GM18907 (cell line): ENCODE results near the gene TGIF2.
"Not testable (repeated sequence)": the region's sequence is repeated elsewhere in the genome, so short reads cannot be mapped to it uniquely, and the experiment has no call there.

Experiments used
- ATAC-seq: cut with Tn5 transposase; IDR thresholded peaks from one replicate; pipeline ENCODE4 v1.9.1; 2021; ENCODE audit warnings: mild to moderate bottlenecking, moderate library complexity; ENCODE audit not compliant: unreplicated experiment

The TGIF2 gene

GRCh38 chr20:36576081-36576445 lies 2.7 kb downstream of the TGIF2 start:
- ATAC-seq, result no peak

GRCh38 chr20:36578356-36579041 lies 5.1 kb downstream of the TGIF2 start:
- ATAC-seq, result no peak

GRCh38 chr20:36579996-36580545 lies 6.7 kb downstream of the TGIF2 start:
- no peak for ATAC-seq

- no peak for ATAC-seq
Measured at GRCh38 chr20:36582322-36582721, 8.9 kb downstream of the TGIF2 start.

DNA sequence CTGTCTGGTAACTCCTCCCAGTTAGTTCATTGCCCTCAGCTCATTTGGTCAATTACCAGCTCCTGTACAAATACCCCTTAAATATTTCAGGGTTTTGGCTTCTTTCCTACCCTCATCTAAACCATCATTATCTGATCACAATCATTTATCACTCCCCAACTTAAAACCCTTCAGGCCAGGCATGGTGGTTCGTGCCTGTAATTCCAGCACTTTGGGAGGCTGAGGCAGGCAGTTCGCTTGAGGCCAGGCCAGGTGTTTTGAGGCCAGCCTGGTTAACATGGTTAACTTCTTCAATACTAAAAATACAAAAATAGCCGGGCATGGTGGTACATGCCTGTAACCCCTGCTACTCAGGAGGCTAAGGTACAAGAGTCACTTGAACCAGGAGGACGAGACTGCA lies 9.4 kb downstream of the TGIF2 start:
- no peak for ATAC-seq

DNA sequence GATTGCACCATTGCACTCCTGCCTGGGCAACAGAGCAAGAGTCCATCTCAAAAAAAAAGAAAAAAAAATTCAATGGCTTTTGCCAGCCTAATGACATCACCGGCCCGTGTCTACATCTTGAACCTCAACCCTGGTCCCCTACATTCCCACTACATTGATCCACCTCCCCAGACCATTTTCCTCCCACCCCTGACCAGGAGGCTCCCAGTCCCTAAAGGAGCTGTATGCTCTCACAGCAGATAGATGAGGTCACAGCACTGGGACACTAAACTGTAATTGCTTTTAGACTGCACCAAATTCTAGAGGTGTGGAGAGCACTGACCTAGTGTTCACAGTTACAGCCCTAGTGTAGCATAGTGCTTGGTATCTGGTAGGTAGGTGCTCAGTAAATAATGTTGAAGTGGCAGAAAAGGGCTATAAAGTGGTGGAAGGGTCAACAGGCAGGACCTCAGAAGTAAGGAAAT lies 10.7 kb downstream of the TGIF2 start:
- ATAC-seq, result no peak

DNA sequence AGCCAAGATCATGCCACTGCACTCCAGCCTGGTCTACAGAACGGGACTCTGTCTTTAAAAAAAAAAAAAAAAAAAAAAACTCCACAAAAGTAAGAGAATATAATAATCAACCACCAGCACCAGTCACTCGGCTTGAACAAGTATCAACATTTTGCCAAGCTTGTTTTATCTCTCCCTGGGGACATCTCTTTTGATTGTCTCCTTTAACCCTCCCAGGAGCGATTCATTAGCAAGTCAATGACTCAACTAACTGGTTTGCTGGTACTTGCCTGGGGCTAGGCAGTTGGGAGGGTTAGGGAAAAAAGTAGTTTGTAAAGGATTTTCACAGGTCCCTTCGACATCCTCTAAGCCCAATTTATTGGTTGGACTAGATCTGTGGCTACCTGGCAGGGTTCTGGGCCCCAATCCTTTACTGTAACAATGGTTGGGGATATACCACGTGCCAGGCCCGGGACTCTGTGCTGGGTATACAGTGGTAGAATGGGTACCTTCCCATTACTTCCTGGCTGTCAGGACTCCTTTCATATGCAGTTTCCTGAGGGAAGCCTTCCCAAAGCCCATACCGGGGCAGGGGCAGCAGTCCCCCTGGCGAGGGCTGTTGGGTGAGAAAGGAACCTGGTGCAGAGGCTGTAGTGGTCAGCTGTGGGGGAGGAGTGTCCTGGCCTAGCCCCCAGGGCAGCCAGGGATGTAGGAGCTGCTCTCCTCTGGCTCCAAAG lies 12.2 kb downstream of the TGIF2 start:
- ATAC-seq, result no peak

- ATAC-seq, result no peak
Measured at GRCh38 chr20:36587388-36588070, 14.1 kb downstream of the TGIF2 start.

DNA sequence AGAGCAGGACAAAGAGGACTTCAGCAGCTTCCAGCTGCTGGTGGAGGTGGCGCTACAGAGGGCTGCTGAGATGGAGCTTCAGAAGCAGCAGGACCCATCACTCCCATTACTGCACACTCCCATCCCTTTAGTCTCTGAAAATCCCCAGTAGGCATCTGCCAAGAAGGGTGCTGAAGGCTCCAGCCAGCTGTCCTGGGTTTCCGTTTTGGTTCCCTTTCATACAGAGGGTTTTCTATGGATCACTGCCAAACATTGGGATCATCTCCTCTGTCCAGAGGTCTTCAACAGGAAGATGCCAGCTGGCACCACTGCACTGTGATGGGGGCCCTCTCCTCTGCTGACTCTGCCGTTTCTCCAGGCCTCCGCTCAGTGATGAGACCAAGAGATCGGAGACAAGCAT lies 17.9 kb downstream of the TGIF2 start:
- no peak for ATAC-seq

GRCh38 chr20:36591854-36592641 lies 18.7 kb downstream of the TGIF2 start:
- ATAC-seq, result no peak

DNA sequence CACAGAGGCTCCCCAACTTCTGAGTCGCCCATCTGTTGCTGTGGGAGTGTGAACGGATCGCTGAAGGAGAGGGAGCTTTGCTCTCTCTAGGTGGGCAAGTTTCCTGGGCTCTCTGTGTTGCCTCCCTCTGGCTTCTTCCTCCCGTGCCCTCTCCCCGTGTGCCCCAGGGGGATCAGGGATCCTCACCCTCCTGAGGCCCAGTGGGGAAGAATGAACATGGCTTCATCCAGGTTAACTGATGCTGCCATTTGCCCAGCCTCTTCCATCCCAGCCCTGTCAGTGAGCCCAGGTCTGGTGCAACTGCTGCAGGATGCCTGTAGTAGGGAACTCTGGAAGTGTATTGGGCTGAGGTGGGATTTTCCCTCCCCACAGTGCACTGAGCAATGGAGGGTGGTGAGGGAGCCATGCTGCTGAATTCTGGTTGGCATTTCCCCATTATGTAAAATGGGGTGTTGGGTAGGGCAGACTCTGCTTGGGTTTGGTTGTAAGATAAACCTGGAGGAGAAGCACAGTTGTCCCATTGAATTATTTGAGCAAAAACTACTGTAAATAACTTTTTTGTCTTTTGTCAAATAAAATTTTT lies 20.0 kb downstream of the TGIF2 start:
- no peak for ATAC-seq

- no peak for ATAC-seq
Measured at GRCh38 chr20:36599912-36600345, 26.5 kb downstream of the TGIF2 start.

DNA sequence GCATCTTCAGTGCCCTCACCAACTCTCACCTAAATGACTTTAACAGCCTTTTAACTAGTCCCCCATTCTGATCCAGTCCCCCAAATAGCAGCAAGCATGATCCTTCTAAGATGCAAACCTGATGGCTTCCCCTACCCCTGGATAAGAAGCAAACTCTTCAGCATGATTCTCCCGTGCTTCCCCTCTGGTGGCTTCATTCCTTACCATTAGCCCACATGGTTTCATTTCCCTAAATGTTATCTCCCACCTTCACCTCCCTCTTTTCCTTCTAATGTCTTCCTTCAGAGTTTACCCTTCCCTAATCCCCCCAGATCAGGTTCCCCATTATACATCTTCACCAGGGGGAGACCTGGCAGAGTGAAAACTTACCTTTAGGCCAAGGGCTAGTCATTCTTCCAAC lies 28.1 kb downstream of the TGIF2 start:
- ATAC-seq, result no peak

DNA sequence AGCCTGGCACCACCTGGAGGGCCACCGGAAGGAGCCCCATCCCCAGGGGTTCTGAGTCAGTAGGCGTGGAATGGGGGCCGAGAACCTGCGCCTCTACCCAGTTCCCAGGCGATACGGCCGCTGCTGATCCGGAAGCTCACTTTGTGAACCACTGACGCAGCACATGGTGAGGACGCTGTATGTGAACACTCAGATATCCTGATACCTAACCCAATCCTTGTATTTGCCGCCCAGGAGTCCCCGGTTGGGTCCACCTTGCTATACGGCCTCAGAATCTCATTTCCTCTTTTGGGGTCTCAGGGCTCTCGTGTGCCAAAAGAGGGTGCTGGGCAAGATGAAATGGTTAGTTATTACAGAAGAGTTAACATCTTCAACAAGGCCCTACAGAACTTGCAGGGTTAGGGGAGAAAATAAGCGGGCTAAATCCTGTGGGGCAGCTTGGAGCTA lies 31.6 kb downstream of the TGIF2 start:
- peak; percentile 41 for ATAC-seq

GRCh38 chr20:36605399-36606157 lies 32.2 kb downstream of the TGIF2 start, which contains the start of gene RAB5IF:
TSS of gene RAB5IF (plus strand) at chr20:36605779. CDS start at chr20:36605952, 173 bp downstream.
- ATAC-seq, result peak; percentile 86

- ATAC-seq, result no peak
Measured at GRCh38 chr20:36606158-36607066, 33.0 kb downstream of the TGIF2 start.

- no peak for ATAC-seq
Measured at GRCh38 chr20:36607586-36608387, 34.4 kb downstream of the TGIF2 start.

GRCh38 chr20:36608388-36608728 lies 35.0 kb downstream of the TGIF2 start:
- not testable (repeated sequence) for ATAC-seq
